ENCODE results near the gene CARD14. TPM values are rescaled to one million over a fixed set of nuclear protein-coding genes. Genes with fewer than 3 reads are reported as not detected.

The CARD14 gene
- total RNA-seq, 2 donors from 2014 or later = not detected

DNA sequence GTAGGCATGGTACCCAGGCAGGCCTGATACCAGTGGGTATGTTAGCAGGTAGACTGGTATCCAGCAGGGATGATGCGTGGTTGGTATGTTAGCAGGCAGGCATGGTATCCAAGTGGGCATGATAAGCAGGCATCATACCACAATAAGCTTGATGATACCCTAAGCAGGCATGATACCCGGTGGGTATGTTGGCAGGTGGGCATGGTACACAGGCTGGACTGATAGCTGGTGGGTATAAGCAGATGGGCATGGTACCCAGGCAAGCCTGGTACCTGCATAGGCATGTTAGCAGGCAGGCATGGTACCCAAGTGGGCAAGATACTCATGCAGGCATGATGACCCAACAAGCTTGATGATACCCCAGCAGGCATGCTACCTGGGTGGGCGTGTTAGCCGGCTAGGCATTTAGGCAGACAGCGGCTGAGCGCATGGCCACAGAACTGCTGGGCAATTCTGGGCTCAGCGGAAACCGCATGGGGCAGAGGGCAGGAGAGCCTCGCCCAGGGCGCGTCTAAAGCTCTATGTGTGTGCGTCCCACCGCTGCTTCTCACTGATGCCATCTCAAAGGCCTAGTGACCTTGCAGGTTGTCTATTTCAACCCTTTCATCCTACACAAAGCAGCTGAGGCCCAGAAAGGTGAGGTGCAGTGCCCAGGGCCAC is 48.0 kb downstream of the CARD14 start:
- Mint-ChIP-seq H3K36me3 (ENCODE audit: low read depth) (peaks cover 58% of the 10 kb centered on the region), H3K9me3 (no peaks in the 10 kb centered on the region), H3K4me1 (peaks cover 7% of the 10 kb centered on the region), H3K27ac (peak overlapping the region; percentile 44), H3K27me3 (no peaks in the 10 kb centered on the region), H3K4me3 (peak overlapping the region; percentile 89)
- no peak for ATAC-seq (replicated peaks)

DNA sequence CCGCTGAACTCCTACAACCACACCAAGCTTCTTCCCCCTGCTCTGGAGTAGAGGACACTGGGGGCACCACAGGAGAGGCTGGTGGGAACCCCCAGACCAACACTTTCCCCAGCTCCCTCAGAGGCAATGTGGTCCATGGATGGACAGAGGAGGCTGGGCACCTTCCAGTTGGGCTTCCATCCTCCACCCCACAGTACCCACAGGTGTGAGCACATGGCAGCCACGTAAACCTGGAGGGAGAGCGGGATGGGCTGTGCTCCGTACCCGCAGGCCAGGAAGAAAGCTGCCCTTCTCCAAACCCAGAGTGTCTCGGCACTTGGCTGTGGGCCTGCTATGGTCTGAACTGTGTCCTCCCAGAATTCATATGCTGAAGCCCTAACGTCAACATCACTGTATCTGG is 48.6 kb downstream of the CARD14 start:
- no peaks in the 10 kb centered on the region for H3K27me3 Mint-ChIP-seq
- peaks cover 58% of the 10 kb centered on the region for H3K36me3 Mint-ChIP-seq (ENCODE audit: low read depth)
- H3K9me3 Mint-ChIP-seq = no peaks in the 10 kb centered on the region
- ATAC-seq (replicated peaks) = no peak
- H3K4me1 Mint-ChIP-seq = peaks cover 7% of the 10 kb centered on the region
- H3K4me3 Mint-ChIP-seq = peak overlapping the region; percentile 89
- H3K27ac Mint-ChIP-seq = peak overlapping the region; percentile 96

DNA sequence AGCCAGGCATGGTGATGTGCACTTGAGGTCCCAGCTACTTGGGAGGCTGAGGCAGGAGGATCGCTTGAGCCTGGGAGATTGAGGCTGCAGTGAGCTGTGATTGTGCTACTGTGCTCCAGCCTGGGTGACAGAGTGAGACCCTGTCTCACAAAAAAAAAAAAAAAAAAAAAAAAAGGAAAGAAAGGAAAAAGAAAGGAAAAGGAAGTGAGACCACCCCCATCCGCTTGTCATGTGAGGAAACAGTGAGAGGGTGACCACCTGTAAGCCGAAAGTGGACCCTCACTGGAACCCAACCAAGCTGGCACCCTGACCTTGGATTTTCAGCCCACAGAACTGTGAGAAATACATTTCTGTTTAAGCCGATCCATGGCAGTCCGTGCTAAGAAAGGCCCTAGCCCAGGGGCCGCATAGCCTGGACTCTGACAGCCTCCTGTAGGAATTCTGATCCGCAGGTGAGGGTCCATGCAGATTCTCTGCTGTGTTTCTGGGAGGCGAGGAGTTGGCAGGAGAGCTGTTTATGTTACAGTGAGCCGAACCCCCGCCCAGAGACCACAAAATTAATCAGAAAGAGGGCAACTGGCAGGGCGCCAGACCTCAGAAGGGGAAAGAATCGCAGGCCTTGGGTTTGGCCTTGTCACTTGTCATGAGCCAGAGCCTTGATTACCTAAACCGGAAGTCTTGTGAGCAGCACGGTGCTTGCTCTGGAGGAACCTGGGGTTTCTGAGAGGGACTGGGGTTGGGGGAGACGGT is 49.4 kb downstream of the CARD14 start:
- peak overlapping the region; percentile 89 for H3K4me3 Mint-ChIP-seq

DNA sequence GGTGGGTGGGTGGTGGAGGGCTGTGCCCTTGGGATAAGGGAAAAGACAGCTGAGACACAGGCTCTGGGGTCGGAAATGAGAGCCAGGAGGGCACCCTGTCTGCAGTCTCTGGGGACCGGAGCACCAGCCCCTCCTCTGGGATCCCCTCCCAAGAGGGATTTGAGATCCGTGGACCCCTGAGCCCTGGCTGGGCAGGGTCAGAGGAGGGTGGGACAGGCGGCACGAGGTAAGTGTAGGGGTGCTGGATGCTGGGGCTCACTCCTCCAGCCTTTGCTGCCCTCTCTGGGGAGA is 49.9 kb downstream of the CARD14 start:
- Mint-ChIP-seq H3K36me3 (ENCODE audit: low read depth) (peaks cover 52% of the 10 kb centered on the region), H3K4me3 (peak overlapping the region; percentile 89), H3K9me3 (no peaks in the 10 kb centered on the region), H3K27me3 (no peaks in the 10 kb centered on the region), H3K27ac (peak overlapping the region; percentile 96), H3K4me1 (peaks cover 13% of the 10 kb centered on the region)
- no peak for ATAC-seq (replicated peaks)

More for the DNA sequence above, 49.4 kb downstream of the CARD14 start:
- H3K4me1 Mint-ChIP-seq = peaks cover 11% of the 10 kb centered on the region
- H3K36me3 Mint-ChIP-seq (ENCODE audit: low read depth) = peaks cover 55% of the 10 kb centered on the region
- H3K9me3 Mint-ChIP-seq = no peaks in the 10 kb centered on the region
- peak; percentile 91 for ATAC-seq (replicated peaks)
- no peaks in the 10 kb centered on the region for H3K27me3 Mint-ChIP-seq
- H3K27ac Mint-ChIP-seq = peak overlapping the region; percentile 96

DNA sequence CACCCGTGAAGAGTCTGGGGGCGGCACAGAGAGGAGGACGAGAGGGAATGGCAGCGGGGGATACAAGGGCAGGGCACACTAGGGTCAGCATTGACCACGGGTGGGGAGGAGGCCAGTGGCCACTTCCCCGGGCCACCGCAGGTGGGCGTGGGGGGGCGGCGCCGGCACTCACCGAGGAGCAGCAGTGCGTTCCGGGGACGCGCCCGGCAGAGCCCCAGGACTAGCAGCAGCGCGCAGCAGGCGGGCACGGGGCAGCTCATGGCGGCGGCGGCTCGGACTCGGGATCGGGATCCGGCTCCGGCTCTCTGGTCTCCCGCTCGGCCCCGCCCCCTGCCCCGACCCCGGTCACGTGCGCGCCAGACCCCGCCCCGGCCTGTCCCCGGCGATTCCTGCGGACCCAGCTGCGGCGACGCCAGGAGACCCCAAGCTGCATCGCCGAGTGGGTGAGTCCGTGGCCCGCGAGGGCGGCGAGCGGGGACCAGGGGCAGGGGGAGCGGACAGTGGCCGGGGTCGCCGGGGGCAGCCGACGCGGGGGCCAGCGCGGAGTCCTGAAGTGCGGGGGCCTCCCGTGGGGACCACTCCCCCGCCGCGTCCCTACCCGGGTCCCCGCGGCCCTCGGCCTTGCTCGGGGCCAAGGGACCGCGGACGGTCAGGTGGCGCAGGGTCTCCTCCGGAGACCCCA is 50.4 kb downstream of the CARD14 start, which contains the start of the genes SGSH and SLC26A11:
Gene SGSH, minus strand, starts transcription at position 280 of the 682 bp plus-strand sequence. Its CDS starts 20 bp downstream, at position 260.
Gene SLC26A11, plus strand, starts transcription at position 374 of the 682 bp plus-strand sequence. CDS start 1,134 bp downstream, outside the sequence.
- Mint-ChIP-seq H3K36me3 (ENCODE audit: low read depth) (peaks cover 48% of the 10 kb centered on the region), H3K27me3 (no peaks in the 10 kb centered on the region), H3K4me3 (peak within 1 kb of the TSS; percentile 89), H3K4me1 (peaks cover 13% of the 10 kb centered on the region), H3K9me3 (no peaks in the 10 kb centered on the region), H3K27ac (peak within 1 kb of the TSS; percentile 96)
- peak; percentile 67 for ATAC-seq (replicated peaks)

DNA sequence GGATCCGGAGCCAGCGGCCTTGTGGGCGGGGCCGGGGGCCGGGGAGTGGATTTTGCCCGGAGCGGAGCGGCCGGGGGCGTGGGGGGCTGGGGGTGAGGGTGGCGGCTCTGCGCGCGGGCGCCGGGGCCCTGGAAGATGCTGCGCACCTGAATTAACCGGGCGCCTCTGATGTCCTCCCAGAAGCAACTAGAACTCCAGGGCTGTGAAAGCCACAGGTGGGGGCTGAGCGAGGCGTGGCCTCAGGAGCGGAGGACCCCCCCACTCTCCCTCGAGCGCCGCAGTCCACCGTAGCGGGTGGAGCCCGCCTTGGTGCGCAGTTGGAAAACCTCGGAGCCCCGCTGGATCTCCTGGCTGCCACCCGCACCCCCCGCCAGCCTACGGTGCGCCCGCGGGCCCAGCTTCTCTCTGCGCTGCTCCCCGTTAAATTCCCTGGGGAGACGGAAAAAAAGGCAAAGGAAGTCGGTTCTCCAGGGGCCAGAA is 50.9 kb downstream of the CARD14 start:
- peaks cover 13% of the 10 kb centered on the region for H3K4me1 Mint-ChIP-seq
- peak overlapping the region; percentile 73 for H3K27ac Mint-ChIP-seq
- no peaks in the 10 kb centered on the region for H3K9me3 Mint-ChIP-seq
- ATAC-seq (replicated peaks) = no peak
- H3K4me3 Mint-ChIP-seq = peak overlapping the region; percentile 66
- no peaks in the 10 kb centered on the region for H3K27me3 Mint-ChIP-seq
- H3K36me3 Mint-ChIP-seq (ENCODE audit: low read depth) = peaks cover 43% of the 10 kb centered on the region

DNA sequence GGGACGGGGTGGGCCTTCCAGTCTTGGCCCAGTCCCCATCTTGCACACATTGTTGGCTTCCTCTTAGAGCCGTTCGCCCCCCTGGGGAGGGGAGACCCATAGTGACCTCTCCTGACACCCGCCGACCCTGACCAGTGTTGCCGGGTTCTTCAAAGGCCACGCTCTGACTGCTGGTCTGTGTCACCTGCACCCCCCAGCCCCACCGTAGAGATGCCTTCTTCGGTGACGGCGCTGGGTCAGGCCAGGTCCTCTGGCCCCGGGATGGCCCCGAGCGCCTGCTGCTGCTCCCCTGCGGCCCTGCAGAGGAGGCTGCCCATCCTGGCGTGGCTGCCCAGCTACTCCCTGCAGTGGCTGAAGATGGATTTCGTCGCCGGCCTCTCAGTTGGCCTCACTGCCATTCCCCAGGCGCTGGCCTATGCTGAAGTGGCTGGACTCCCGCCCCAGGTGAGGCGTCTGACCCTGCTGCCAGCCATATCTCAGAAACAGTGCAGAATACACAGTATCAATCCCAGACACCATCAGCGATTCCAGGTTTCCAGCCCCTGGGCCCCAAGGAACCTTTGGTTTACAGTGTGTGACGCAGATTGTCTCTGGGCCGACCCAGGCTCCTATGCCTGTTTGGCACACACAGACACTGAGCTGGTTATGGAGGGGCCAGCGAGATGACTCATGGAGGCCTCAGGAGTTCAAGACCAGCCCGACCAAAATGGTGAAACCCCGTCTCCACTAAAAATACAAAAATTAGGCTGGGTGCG is 51.7 kb downstream of the CARD14 start:
- peak overlapping the region; percentile 66 for H3K4me3 Mint-ChIP-seq
- ATAC-seq (replicated peaks) = no peak
- H3K9me3 Mint-ChIP-seq = no peaks in the 10 kb centered on the region
- H3K36me3 Mint-ChIP-seq (ENCODE audit: low read depth) = peaks cover 35% of the 10 kb centered on the region
- no peaks in the 10 kb centered on the region for H3K27me3 Mint-ChIP-seq
- peaks cover 13% of the 10 kb centered on the region for H3K4me1 Mint-ChIP-seq
- H3K27ac Mint-ChIP-seq = peak overlapping the region; percentile 73

DNA sequence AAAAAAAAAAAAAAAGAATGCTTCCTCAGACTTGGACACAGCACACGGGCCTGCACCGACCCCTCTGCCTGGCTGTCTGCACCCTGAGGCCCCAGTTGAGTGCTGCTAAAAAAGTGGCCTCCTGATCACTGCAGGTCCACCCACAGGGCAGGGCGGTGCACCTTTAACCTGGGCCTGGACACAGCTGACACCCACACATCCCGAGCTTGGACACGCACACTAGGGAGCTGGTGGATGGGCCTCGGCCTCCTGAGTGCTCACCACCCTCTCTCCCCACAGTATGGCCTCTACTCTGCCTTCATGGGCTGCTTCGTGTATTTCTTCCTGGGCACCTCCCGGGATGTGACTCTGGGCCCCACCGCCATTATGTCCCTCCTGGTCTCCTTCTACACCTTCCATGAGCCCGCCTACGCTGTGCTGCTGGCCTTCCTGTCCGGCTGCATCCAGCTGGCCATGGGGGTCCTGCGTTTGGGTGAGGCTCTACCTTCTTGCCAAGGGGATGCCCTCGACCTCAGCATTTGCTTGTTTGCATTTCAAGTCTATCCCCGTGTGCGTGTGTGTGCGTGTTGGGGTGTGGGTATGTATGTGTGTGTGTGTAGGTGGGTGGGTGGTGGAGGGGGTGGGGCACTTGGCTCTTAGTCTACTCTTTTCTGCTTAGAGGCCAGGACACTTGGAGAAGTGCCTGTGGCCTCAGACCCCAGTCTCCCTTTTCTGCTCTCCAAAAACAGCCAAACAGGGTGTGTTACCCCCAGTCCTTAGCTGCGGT is 52.7 kb downstream of the CARD14 start:
- H3K4me1 Mint-ChIP-seq = peaks cover 8% of the 10 kb centered on the region
- H3K4me3 Mint-ChIP-seq = no peak overlapping the region
- no peaks in the 10 kb centered on the region for H3K27me3 Mint-ChIP-seq
- peaks cover 28% of the 10 kb centered on the region for H3K36me3 Mint-ChIP-seq (ENCODE audit: low read depth)
- H3K9me3 Mint-ChIP-seq = no peaks in the 10 kb centered on the region
- H3K27ac Mint-ChIP-seq = peak overlapping the region; percentile 29
- no peak for ATAC-seq (replicated peaks)

DNA sequence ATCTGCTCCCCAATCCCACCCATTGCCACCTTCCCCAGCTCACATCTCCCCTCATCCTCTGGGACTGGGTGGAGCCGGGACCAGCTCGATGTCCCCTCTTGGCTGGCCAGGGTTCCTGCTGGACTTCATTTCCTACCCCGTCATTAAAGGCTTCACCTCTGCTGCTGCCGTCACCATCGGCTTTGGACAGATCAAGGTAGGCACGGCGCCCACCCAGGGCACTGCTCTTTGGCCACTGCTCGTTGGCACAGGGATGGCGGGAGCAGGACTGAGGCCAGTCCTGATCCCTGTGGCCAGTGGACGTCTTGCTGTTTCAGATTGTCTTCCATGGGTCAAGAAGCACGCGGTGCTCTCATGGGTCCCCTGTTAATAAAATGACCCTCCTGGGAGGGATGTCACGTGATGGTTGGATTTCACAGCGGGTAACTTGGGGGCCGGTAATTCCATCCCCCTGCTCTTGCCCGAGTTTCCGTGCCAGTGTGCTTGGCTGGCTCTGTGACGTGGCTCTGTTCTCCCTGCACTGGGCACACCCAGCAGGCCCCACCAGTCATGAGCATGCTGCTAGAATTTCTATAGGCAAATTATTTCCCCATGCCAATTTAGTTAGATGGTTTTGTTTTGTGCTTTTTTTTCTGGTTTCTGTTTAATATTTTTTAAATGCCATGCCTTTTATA is 53.4 kb downstream of the CARD14 start:
- peaks cover 6% of the 10 kb centered on the region for H3K4me1 Mint-ChIP-seq
- H3K9me3 Mint-ChIP-seq = no peaks in the 10 kb centered on the region
- no peak for ATAC-seq (replicated peaks)
- no peak overlapping the region for H3K4me3 Mint-ChIP-seq
- no peaks in the 10 kb centered on the region for H3K27me3 Mint-ChIP-seq
- H3K36me3 Mint-ChIP-seq (ENCODE audit: low read depth) = peaks cover 24% of the 10 kb centered on the region
- peak overlapping the region; percentile 29 for H3K27ac Mint-ChIP-seq

DNA sequence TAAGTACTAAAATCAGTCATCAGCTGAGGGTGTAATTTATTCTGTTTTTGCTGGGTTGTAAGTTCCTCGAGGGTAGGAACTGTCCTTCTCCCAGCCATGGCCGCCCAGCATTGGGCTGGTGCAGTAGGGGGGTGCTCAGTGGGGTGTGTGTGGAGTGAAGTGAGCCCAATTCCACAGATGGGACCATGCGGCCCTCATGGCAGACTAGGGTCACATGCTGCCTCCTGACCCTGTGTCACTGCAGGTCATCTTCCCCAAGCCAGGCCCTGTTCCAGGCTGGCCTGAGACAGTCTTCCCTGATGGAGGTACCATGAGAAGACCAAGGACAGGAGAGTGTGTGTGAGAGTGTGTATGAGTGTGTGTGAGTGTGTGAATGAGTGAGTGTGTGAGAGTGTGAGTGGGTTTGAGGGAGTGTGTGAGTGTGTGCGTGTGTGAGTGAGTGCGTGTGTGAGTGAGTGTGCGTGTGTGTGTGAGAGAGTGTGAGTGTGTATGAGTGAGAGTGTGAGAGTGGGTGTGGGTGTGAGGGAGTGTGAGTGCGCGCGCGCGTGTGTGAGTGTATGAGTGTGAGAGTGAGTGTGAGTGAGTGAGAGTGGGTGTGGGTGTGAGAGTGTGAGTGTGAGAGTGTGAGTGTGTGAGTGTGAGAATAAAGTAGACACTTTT is 54.1 kb downstream of the CARD14 start:
- no peak overlapping the region for H3K4me3 Mint-ChIP-seq
- peak overlapping the region; percentile 11 for H3K27ac Mint-ChIP-seq

DNA sequence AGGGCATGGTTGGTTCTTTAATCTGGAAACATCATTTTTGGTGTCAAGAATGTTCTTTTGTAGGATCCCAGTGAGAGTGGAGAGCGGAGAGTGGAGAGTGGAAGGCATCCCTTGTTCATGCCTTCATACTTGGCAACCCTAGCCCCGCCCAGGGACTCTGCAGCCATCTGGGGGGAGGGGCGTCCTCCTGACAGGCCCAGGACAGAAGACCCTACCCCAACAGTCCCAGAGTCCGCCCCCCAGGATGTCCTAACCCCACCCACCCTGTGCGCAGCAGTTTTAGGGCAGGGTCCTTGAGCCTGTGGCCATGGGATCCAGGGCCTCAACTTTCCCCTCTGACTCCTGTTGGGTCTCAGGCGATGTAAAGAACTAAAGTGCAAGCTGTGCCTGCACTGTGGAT is 54.9 kb downstream of the CARD14 start:
- no peak for ATAC-seq (replicated peaks)
- no peaks in the 10 kb centered on the region for H3K9me3 Mint-ChIP-seq
- no peak overlapping the region for H3K27ac Mint-ChIP-seq
- H3K4me3 Mint-ChIP-seq = no peak overlapping the region
- H3K27me3 Mint-ChIP-seq = no peaks in the 10 kb centered on the region
- H3K4me1 Mint-ChIP-seq = peaks cover 6% of the 10 kb centered on the region
- peaks cover 11% of the 10 kb centered on the region for H3K36me3 Mint-ChIP-seq (ENCODE audit: low read depth)

More for the DNA sequence above, 54.1 kb downstream of the CARD14 start:
- H3K4me1 Mint-ChIP-seq = peaks cover 6% of the 10 kb centered on the region
- ATAC-seq (replicated peaks) = no peak
- H3K27me3 Mint-ChIP-seq = no peaks in the 10 kb centered on the region
- H3K36me3 Mint-ChIP-seq (ENCODE audit: low read depth) = peaks cover 17% of the 10 kb centered on the region
- H3K9me3 Mint-ChIP-seq = no peaks in the 10 kb centered on the region

DNA sequence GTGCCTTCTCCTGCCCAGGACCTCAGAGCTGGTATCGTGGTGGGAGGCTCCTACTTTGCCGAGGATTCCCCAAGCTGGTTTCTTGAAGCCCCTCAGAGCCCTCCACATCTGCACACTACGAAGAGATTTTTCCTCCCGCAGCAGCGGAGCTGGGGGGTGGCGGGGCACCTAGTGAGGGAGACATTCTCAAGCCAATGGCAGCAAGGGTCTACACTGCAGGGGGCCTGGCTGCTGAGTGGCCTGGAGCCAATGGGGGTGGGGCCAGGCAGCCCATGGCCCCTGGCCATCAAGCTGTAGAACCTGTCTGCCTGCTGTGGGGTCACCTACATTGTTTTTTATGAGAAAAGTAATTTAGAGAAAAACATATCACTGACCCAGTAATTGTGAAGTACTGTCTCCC is 55.4 kb downstream of the CARD14 start:
- ATAC-seq (replicated peaks) = no peak
- no peaks in the 10 kb centered on the region for H3K27me3 Mint-ChIP-seq
- H3K4me3 Mint-ChIP-seq = no peak overlapping the region
- peaks cover 6% of the 10 kb centered on the region for H3K4me1 Mint-ChIP-seq
- peaks cover 13% of the 10 kb centered on the region for H3K36me3 Mint-ChIP-seq (ENCODE audit: low read depth)
- no peaks in the 10 kb centered on the region for H3K9me3 Mint-ChIP-seq
- no peak overlapping the region for H3K27ac Mint-ChIP-seq

DNA sequence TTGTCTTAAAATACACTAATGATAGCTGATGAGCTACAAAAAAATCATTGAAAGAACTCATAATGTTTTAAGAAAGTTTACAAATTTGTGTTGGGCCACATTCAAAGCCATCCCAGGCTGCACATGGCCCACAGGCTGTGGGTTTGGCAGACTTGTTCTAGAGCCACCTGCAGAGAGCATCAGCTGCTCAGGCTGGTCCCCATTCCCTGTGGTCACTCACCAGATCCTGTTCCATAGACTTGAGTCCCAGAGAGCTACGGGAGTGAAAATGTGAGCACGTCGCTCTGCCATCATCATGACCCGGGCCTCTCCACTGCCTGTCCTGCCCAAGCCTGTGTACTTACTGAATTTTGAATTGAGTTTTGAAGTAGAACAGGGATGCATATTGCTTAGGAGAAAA is 57.3 kb downstream of the CARD14 start:
- Mint-ChIP-seq H3K4me1 (peaks cover 6% of the 10 kb centered on the region), H3K27me3 (no peaks in the 10 kb centered on the region), H3K4me3 (no peak overlapping the region), H3K36me3 (ENCODE audit: low read depth) (peaks cover 30% of the 10 kb centered on the region), H3K9me3 (peaks cover 5% of the 10 kb centered on the region), H3K27ac (no peak overlapping the region)
- no peak for ATAC-seq (replicated peaks)
